ENCODE data around the gene GABPB1. TPM values are rescaled to one million over a fixed set of nuclear protein-coding genes. Genes with fewer than 3 reads are reported as not detected.

The GABPB1 gene
- total RNA-seq, 2 donors from 2014 or later = 9.7 to 11.5 TPM

- peak in 1 of 2 donors; percentile 50 for ATAC-seq
- no peak for DNase-seq
- intact Hi-C loops (cut with DNase I) = no loop called here
These were observed 1.6 kb downstream of the GABPB1 start for GRCh38 chr15:50353251-50353974.

GRCh38 chr15:50350621-50351020 is 4.4 kb downstream of the GABPB1 start:
- DNase-seq (no peak), ATAC-seq (no peak)
- intact Hi-C loops (cut with DNase I) = no loop called here

GRCh38 chr15:50345298-50345697 is 9.7 kb downstream of the GABPB1 start:
- intact Hi-C loops (cut with DNase I) = no loop called here
- DNase-seq = no peak
- no peak for ATAC-seq

- DNase-seq = no peak
- ATAC-seq = no peak
- intact Hi-C loops (cut with DNase I) = no loop called here
These were observed 11.0 kb downstream of the GABPB1 start for GRCh38 chr15:50344006-50344464.

GRCh38 chr15:50341616-50342136 is 13.3 kb downstream of the GABPB1 start:
- intact Hi-C loops (cut with DNase I) = no loop called here
- ATAC-seq (no peak), DNase-seq (no peak)

GRCh38 chr15:50340416-50340815 is 14.6 kb downstream of the GABPB1 start:
- no peak for ATAC-seq
- DNase-seq = no peak
- intact Hi-C loops (cut with DNase I) = no loop called here

- no peak for ATAC-seq
These were observed 15.3 kb downstream of the GABPB1 start for GRCh38 chr15:50339717-50340116.

GRCh38 chr15:50335251-50335650 is 19.7 kb downstream of the GABPB1 start:
- intact Hi-C loops (cut with DNase I) = no loop called here
- ATAC-seq (no peak), DNase-seq (no peak)

More at GRCh38 chr15:50339717-50340116, 15.3 kb downstream of the GABPB1 start:
- no peak for DNase-seq
- intact Hi-C loops (cut with DNase I) = no loop called here

GRCh38 chr15:50333229-50333628 is 21.8 kb downstream of the GABPB1 start:
- intact Hi-C loops (cut with DNase I) = no loop called here
- ATAC-seq (no peak), DNase-seq (no peak)

GRCh38 chr15:50330921-50331320 is 24.1 kb downstream of the GABPB1 start:
- intact Hi-C loops (cut with DNase I) = no loop called here
- DNase-seq = no peak
- ATAC-seq = no peak

- intact Hi-C loops (cut with DNase I) = no loop called here
- ATAC-seq (no peak), DNase-seq (no peak)
These were observed 26.9 kb downstream of the GABPB1 start for GRCh38 chr15:50328116-50328515.

GRCh38 chr15:50321680-50322210 is 33.3 kb downstream of the GABPB1 start:
- intact Hi-C loops (cut with DNase I) = no loop called here
- DNase-seq (no peak), ATAC-seq (no peak)

- DNase-seq (no peak), ATAC-seq (no peak)
- intact Hi-C loops (cut with DNase I) = no loop called here
These were observed 34.5 kb downstream of the GABPB1 start for GRCh38 chr15:50320504-50320903.

GRCh38 chr15:50318697-50319096 is 36.3 kb downstream of the GABPB1 start:
- no peak for DNase-seq
- ATAC-seq = no peak
- intact Hi-C loops (cut with DNase I) = no loop called here

- no peak for DNase-seq
- ATAC-seq = no peak
- intact Hi-C loops (cut with DNase I) = no loop called here
These were observed 39.0 kb downstream of the GABPB1 start for GRCh38 chr15:50315814-50316630.

- no peak for ATAC-seq
- DNase-seq = no peak
- intact Hi-C loops (cut with DNase I) = no loop called here
These were observed 42.4 kb downstream of the GABPB1 start for GRCh38 chr15:50312636-50313035.

GRCh38 chr15:50307799-50308198 is 47.2 kb downstream of the GABPB1 start:
- no peak for ATAC-seq
- intact Hi-C loops (cut with DNase I) = no loop called here
- no peak for DNase-seq

- intact Hi-C loops (cut with DNase I) = no loop called here
- no peak for ATAC-seq
These were observed 50.2 kb downstream of the GABPB1 start for GRCh38 chr15:50304836-50305235.

GRCh38 chr15:50302581-50302980 is 52.4 kb downstream of the GABPB1 start:
- intact Hi-C loops (cut with DNase I) = no loop called here
- DNase-seq = no peak
- no peak for ATAC-seq

More at GRCh38 chr15:50304836-50305235, 50.2 kb downstream of the GABPB1 start:
- no peak for DNase-seq

- ATAC-seq (no peak), DNase-seq (no peak)
- intact Hi-C loops (cut with DNase I) = no loop called here
These were observed 56.7 kb downstream of the GABPB1 start for GRCh38 chr15:50298340-50298739.
